GM18526 (cell line): Measurements from ENCODE around the gene RAB34.
A peak's percentile ranks its signal among the peaks of the same experiment; 100 is the strongest.

Experiments used
- POLR2A ChIP-seq: IDR thresholded peaks from 3 replicates; pipeline ENCODE4 v1.6.1; 2011; ENCODE audit not compliant: insufficient read length; ENCODE audit errors: extremely low read depth

Gene RAB34

GRCh38 chr17:28749516-28750177 lies 32.0 kb upstream of the RAB34 start:
- TF ChIP-seq POLR2A = no peak

GRCh38 chr17:28748852-28749515 lies 31.3 kb upstream of the RAB34 start:
- TF ChIP-seq POLR2A = no peak

- no peak for TF ChIP-seq POLR2A
Observed at GRCh38 chr17:28747801-28748750, 30.4 kb upstream of the RAB34 start.

GRCh38 chr17:28747051-28747691 lies 29.5 kb upstream of the RAB34 start:
- TF ChIP-seq POLR2A = peak; percentile 3

DNA sequence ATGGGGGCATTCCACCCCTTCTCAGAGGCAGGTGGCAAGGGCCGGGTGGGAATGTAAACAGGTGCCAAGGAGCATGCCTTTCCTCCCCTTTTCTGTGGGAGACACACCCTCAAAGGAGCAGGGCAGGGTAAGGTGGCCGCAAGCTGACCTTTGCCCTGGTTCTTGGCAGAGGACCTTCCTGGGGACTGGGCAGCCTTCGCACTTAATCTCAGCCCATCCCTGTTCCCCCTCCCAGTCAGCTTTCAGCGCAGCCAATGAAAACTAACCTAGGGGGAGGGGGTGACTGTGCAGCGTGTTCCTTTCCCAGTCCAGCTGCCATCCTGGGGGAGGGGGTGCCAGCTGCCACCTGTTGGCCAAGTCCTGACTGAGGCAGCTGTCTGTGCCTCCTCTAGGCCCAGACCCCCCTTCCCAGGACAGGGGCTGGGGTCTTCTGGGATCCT lies 29.0 kb upstream of the RAB34 start:
- peak; percentile 19 for TF ChIP-seq POLR2A

GRCh38 chr17:28745786-28746411 lies 28.2 kb upstream of the RAB34 start:
- TF ChIP-seq POLR2A = no peak

DNA sequence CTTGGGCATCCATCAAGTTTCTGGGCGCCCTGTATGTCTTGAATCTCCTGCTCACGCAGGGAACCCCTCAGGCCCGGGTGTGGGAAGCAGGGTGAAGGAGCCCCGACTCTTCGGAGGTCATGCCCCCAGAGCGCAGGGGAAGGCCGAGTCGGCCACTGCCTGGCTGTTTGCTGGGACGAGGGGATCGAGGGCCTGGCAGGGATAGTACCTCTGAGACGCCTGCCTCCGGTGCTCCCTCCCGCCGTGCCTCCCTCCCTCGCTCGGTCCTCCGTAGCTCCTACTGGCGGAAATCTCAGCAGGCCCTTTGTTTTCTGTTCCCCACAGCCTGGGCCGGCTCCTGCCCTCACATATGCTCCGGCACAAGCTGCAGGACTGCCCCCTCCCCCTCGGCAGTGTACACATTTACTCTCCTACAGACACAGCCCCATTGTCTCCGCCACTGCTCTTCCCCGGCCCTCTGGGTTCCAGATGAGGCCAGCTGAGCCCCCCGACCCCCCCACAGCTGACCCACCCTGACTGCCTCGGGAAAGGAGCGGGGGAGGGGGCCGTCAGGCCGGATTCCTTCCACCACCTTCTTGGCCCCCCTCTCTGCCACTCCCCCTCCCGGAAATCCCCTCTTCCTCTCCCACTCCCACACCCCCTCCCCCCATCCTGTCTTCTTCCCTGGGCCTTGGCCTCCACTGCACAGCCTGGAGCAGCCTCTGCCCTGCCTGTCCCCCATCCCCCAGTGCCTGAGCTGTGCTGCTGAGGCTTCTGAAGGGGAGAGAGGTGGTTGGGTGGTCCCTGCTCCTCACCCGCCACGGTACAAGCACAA lies 27.5 kb upstream of the RAB34 start:
- TF ChIP-seq POLR2A = no peak

DNA sequence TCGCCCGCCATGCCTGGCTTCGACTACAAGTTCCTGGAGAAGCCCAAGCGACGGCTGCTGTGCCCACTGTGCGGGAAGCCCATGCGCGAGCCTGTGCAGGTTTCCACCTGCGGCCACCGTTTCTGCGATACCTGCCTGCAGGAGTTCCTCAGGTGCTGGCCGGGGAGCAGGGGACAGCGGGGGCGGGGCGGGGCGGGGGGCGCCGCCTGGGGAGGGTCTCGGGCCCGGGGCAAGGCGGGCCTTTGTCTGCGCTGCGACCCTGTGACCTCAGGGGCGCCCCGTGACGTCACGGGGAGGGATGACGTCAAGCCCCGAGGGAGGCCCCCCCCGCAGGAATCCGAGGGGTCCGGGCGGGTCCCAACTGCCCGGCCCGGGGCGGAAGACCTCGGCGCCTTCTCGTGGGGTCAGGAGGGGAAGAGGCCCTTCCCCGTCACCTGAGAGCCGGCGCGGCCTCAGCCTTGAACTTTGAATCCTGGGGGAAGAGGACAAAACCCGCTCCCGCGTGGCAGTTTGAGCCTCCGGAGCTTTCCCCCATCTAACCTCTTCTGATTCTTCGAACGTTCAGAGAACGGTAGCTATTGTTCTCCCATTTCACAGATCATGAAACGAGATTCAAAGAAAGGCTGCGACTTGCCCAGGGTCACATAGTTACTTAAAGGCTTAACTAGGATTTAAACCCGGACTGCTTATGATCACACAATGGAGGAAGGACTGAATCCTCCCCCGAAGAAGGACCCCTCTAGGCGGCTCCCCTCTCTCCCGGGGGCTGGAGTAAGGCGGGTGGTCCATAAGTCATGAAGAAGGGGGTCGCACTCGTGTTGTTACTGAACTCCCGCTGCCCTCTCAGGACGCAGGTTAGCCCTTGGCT lies 26.7 kb upstream of the RAB34 start:
- no peak for TF ChIP-seq POLR2A

- peak; percentile 98 for TF ChIP-seq POLR2A
Observed at GRCh38 chr17:28743243-28744103, 25.8 kb upstream of the RAB34 start, which contains the start of gene TRAF4. TSS of gene TRAF4 (plus strand) at chr17:28744011. CDS start at chr17:28744113, 102 bp downstream.

DNA sequence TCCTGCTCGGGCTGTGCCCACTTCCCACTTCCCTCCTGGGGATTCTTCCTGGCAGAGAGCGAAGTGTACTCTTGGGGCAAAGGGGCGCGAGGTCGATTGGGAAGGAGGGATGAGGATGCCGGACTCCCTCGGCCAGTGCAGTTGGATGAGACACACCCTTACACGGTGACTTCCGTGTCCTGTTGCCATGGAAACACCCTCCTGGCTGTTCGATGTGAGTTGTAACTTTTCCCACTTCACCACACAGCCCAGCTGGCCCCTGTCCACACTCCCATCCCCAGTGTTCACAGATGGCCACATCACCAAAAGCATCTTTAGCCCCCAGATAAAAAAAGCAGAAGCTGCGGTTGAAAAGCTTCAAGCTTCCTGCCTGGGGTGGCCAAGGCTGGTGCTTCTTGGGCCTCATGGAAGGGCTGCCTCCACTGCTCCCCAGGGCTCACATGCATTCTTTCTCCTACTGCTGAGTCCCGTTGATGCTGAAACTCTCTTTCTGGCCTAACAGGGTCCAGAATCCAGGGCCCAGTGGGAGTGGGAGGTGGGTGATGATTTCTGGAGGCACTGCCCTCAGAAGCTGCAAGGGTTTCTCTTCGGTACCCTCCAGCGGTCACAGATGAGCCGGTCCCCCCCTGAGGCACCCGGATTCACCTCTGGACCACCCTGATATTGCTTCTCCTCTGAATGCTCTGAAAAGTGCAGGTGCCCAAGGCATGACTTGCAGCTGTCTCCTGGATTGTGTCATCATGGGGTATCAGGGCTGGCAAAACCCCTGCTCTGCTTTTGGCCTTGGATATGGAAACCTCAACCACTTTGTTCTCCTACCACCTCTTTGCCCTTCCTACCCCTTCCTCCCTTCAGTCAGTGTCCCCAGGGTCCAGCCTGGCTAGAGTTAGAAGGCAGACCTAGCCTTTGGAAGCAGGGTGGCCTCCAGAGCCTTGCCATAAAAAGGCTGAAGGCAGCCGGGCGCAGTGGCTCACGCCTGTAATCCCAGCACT lies 24.0 kb upstream of the RAB34 start:
- no peak for TF ChIP-seq POLR2A
